Skin epidermis (tissue), 12 donors: ENCODE results near the gene RBBP8NL.
"Not testable (repeated sequence)": the region's sequence is repeated elsewhere in the genome, so short reads cannot be mapped to it uniquely, and the experiment has no call there.

Source experiments
- H3K27ac ChIP-seq, 21 experiments: fragments of 200-600 bp; sonication (generic) in 11 of 21; one replicate each; pipeline ENCODE4 v1.5.0; 2020; ENCODE audit warnings: mild to moderate bottlenecking in 3 of 21, inconsistent platforms in 2 of 21, moderate library complexity in 2 of 21
- H3K4me3 ChIP-seq, 7 experiments: fragments of 200-600 bp; sonication (generic) in 2 of 7; one replicate each; pipeline ENCODE4 v1.5.0; 2020; ENCODE audit warnings: inconsistent platforms in 2 of 7, mild to moderate bottlenecking in 2 of 7, moderate library complexity in 1 of 7

The RBBP8NL gene

GRCh38 chr20:62446888-62447869, 19.8 kb upstream of the RBBP8NL start:
- no peak overlapping the region for H3K4me3 ChIP-seq
- no peak overlapping the region for H3K27ac ChIP-seq

- H3K27ac ChIP-seq = no peak overlapping the region
- H3K4me3 ChIP-seq = no peak overlapping the region
Observed at GRCh38 chr20:62446481-62446880, 19.1 kb upstream of the RBBP8NL start.

- no peak overlapping the region for H3K27ac ChIP-seq
- no peak overlapping the region for H3K4me3 ChIP-seq
Observed at GRCh38 chr20:62445553-62446340, 18.4 kb upstream of the RBBP8NL start.

GRCh38 chr20:62444286-62444685, 16.9 kb upstream of the RBBP8NL start:
- no peak overlapping the region for H3K27ac ChIP-seq
- no peak overlapping the region for H3K4me3 ChIP-seq

GRCh38 chr20:62441987-62442539, 14.7 kb upstream of the RBBP8NL start:
- Histone ChIP-seq H3K27ac (no peak overlapping the region), H3K4me3 (no peak overlapping the region)

GRCh38 chr20:62439218-62439617, 11.9 kb upstream of the RBBP8NL start:
- Histone ChIP-seq H3K27ac (no peak overlapping the region), H3K4me3 (no peak overlapping the region)

GRCh38 chr20:62437927-62438326, 10.6 kb upstream of the RBBP8NL start:
- no peak overlapping the region for H3K27ac ChIP-seq
- H3K4me3 ChIP-seq = no peak overlapping the region

GRCh38 chr20:62437496-62437895, 10.2 kb upstream of the RBBP8NL start:
- Histone ChIP-seq H3K4me3 (no peak overlapping the region), H3K27ac (no peak overlapping the region)

- Histone ChIP-seq H3K4me3 (no peak overlapping the region), H3K27ac (no peak overlapping the region)
Observed at GRCh38 chr20:62436692-62437091, 9.4 kb upstream of the RBBP8NL start.

GRCh38 chr20:62433658-62434497, 6.5 kb upstream of the RBBP8NL start:
- H3K4me3 ChIP-seq = no peak overlapping the region

GRCh38 chr20:62430866-62431447, 3.6 kb upstream of the RBBP8NL start:
- Histone ChIP-seq H3K27ac (no peak overlapping the region), H3K4me3 (no peak overlapping the region)

More at GRCh38 chr20:62433658-62434497, 6.5 kb upstream of the RBBP8NL start:
- no peak overlapping the region for H3K27ac ChIP-seq

GRCh38 chr20:62430311-62430853, 3.0 kb upstream of the RBBP8NL start:
- Histone ChIP-seq H3K27ac (no peak overlapping the region), H3K4me3 (no peak overlapping the region)

GRCh38 chr20:62429455-62430310, 2.3 kb upstream of the RBBP8NL start:
- Histone ChIP-seq H3K4me3 (no peak overlapping the region), H3K27ac (no peak overlapping the region)

GRCh38 chr20:62428396-62429295, 1.3 kb upstream of the RBBP8NL start:
- H3K4me3 ChIP-seq = no peak overlapping the region
- peak overlapping the region in 3 of 21 experiments; percentile 14 to 58 (median 34) for H3K27ac ChIP-seq

- Histone ChIP-seq H3K27ac (peak overlapping the region in 12 of 21 experiments; percentile 14 to 76 (median 62)), H3K4me3 (no peak overlapping the region)
Observed at GRCh38 chr20:62428002-62428372, 648 bp upstream of the RBBP8NL start.

GRCh38 chr20:62426699-62427131, 624 bp downstream of the RBBP8NL start:
- peak overlapping the region in 12 of 21 experiments; percentile 1 to 76 (median 64) for H3K27ac ChIP-seq
- H3K4me3 ChIP-seq = peak overlapping the region in 6 of 7 experiments; percentile 9 to 34 (median 25)

- not testable (repeated sequence) for H3K4me3 ChIP-seq, H3K27ac ChIP-seq
Observed at GRCh38 chr20:62426059-62426348, 1.3 kb downstream of the RBBP8NL start.
